ENCODE measurements around the gene ZMYND8.
A peak's percentile ranks its signal among the peaks of the same experiment; 100 is the strongest.

GRCh38 chr20:47258745-47259695 lies 97.5 kb downstream of the ZMYND8 start:
- TF ChIP-seq POLR2A (IDR thresholded peaks at IDR 0.05; ENCODE audit: low read depth, low read length) (0 out of 2 replicates have a peak, but pooled peaks have one; percentile 16), POU2F2 (IDR thresholded peaks at IDR 0.05; ENCODE audit: low read depth, low read length) (no peak), POLR2AphosphoS5 (IDR thresholded peaks at IDR 0.05; ENCODE audit: low read depth, low read length) (0 out of 2 replicates have a peak, but pooled peaks have one; percentile 21), TAF1 (IDR thresholded peaks at IDR 0.05; ENCODE audit: low read depth, low read length) (0 out of 2 replicates have a peak, but pooled peaks have one; percentile 44)
